ENCODE measurements around the gene PPFIA1. TPM values are rescaled to one million over a fixed set of nuclear protein-coding genes. Genes with fewer than 3 reads are reported as not detected.

Gene PPFIA1
- total and polyA plus RNA-seq, 7 donors: 13.2 to 62.1 (median 43.4) TPM

GRCh38 chr11:70409437-70409836 is 138.9 kb downstream of the PPFIA1 start:
- Histone ChIP-seq H3K36me3 (peaks cover 58 to 95% (median 81%) of the 10 kb centered on the region in 4 donors), H3K9me3 (no peaks in the 10 kb centered on the region), H3K4me3 (no peak overlapping the region), H3K4me1 (no peaks in the 10 kb centered on the region), H3K27me3 (no peaks in the 10 kb centered on the region), H3K27ac (no peak overlapping the region)
- TF ChIP-seq CTCF (IDR thresholded peaks at IDR 0.05): no peak
- no peak for TF ChIP-seq POLR2AphosphoS5 (IDR thresholded peaks at IDR 0.05)
- no peak for TF ChIP-seq POLR2A (IDR thresholded peaks at IDR 0.05)
- no peak for TF ChIP-seq EP300 (IDR thresholded peaks at IDR 0.05)
- no peak for DNase-seq
- intact Hi-C loops (cut with DNase I): no loop called here
- WGBS, 2 donors: 91 to 93% methylated on average over 10 of the region's 10 CpGs

DNA sequence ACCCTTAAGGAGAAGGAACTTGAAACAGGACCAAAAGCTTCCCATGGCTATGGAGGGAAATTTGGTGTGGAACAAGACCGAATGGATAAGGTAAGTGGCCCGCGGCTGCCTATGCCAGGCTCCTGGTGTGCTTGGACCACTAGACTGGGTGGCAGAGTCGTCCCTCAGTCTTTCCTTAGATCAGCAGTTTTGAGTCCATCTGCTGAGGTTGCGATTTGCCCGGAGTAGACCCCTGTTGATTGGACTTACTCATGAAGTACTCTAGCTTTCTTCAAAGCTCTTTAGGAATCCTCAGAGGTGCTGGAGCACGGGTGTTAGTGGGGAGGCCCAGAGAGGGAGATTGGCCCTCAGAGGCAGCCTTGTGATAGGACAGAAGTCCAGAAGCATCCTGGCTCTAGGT is 139.4 kb downstream of the PPFIA1 start:
- no peak overlapping the region for H3K27ac ChIP-seq
- TF ChIP-seq EP300 (IDR thresholded peaks at IDR 0.05) (no peak), POLR2AphosphoS5 (IDR thresholded peaks at IDR 0.05) (no peak), CTCF (IDR thresholded peaks at IDR 0.05) (no peak), POLR2A (IDR thresholded peaks at IDR 0.05) (no peak)
- H3K9me3 ChIP-seq: no peaks in the 10 kb centered on the region
- H3K4me1 ChIP-seq: no peaks in the 10 kb centered on the region
- no peak for DNase-seq
- H3K27me3 ChIP-seq: no peaks in the 10 kb centered on the region
- 93 to 94% methylated on average over 7 of the region's 7 CpGs for WGBS, 2 donors
- H3K4me3 ChIP-seq: no peak overlapping the region
- intact Hi-C loops (cut with DNase I): no loop called here
- peaks cover 58 to 99% (median 86%) of the 10 kb centered on the region in 4 donors for H3K36me3 ChIP-seq

- H3K27me3 ChIP-seq: no peaks in the 10 kb centered on the region
- TF ChIP-seq POLR2A (IDR thresholded peaks at IDR 0.05) (no peak), CTCF (IDR thresholded peaks at IDR 0.05) (no peak), EP300 (IDR thresholded peaks at IDR 0.05) (no peak), POLR2AphosphoS5 (IDR thresholded peaks at IDR 0.05) (no peak)
- 80 to 91% methylated on average over 29 of the region's 29 CpGs for WGBS, 2 donors
- H3K9me3 ChIP-seq: no peaks in the 10 kb centered on the region
- H3K4me3 ChIP-seq: no peak overlapping the region
- intact Hi-C loops (cut with DNase I): no loop called here
- no peaks in the 10 kb centered on the region for H3K4me1 ChIP-seq
- H3K36me3 ChIP-seq: peaks cover 58 to 100% (median 89%) of the 10 kb centered on the region in 4 donors
- no peak overlapping the region for H3K27ac ChIP-seq
- no peak for DNase-seq
Measured at GRCh38 chr11:70410276-70411205, 140.1 kb downstream of the PPFIA1 start.

GRCh38 chr11:70411713-70412452 is 141.4 kb downstream of the PPFIA1 start:
- no peak for DNase-seq
- Histone ChIP-seq H3K4me1 (no peaks in the 10 kb centered on the region), H3K9me3 (no peaks in the 10 kb centered on the region), H3K4me3 (no peak overlapping the region), H3K27ac (no peak overlapping the region), H3K27me3 (no peaks in the 10 kb centered on the region), H3K36me3 (peaks cover 55 to 100% (median 93%) of the 10 kb centered on the region in 4 donors)
- 91 to 95% methylated on average over 15 of the region's 15 CpGs for WGBS, 2 donors
- no peak for TF ChIP-seq POLR2A (IDR thresholded peaks at IDR 0.05)
- no peak for TF ChIP-seq POLR2AphosphoS5 (IDR thresholded peaks at IDR 0.05)
- TF ChIP-seq CTCF (IDR thresholded peaks at IDR 0.05): no peak
- no peak for TF ChIP-seq EP300 (IDR thresholded peaks at IDR 0.05)
- intact Hi-C loops (cut with DNase I): no loop called here

Measured in sigmoid colon (tissue), 7 donors.